ENCODE data around the gene LBX2. TPM values are rescaled to one million over a fixed set of nuclear protein-coding genes. Genes with fewer than 3 reads are reported as not detected.

The LBX2 gene
- total and polyA plus RNA-seq, 2 experiments from 2014 or later, result 0.80 TPM; not detected in 1

GRCh38 chr2:74515981-74516633 lies 16.7 kb upstream of the LBX2 start:
- Histone ChIP-seq H3K4me3 (peak overlapping the region; percentile 10), H3K36me3 (no peaks in the 10 kb centered on the region), H3K4me1 (ENCODE audit: low read depth) (no peaks in the 10 kb centered on the region), H3K9me3 (ENCODE audit: low read depth) (no peaks in the 10 kb centered on the region), H3K27ac (no peak overlapping the region), H3K27me3 (peaks cover 100% of the 10 kb centered on the region)
- TF ChIP-seq, protein P1, sequence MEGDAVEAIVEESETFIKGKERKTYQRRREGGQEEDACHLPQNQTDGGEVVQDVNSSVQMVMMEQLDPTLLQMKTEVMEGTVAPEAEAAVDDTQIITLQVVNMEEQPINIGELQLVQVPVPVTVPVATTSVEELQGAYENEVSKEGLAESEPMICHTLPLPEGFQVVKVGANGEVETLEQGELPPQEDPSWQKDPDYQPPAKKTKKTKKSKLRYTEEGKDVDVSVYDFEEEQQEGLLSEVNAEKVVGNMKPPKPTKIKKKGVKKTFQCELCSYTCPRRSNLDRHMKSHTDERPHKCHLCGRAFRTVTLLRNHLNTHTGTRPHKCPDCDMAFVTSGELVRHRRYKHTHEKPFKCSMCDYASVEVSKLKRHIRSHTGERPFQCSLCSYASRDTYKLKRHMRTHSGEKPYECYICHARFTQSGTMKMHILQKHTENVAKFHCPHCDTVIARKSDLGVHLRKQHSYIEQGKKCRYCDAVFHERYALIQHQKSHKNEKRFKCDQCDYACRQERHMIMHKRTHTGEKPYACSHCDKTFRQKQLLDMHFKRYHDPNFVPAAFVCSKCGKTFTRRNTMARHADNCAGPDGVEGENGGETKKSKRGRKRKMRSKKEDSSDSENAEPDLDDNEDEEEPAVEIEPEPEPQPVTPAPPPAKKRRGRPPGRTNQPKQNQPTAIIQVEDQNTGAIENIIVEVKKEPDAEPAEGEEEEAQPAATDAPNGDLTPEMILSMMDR (IDR thresholded peaks at IDR 0.05; ENCODE audit: low read depth, low read length), result no peak
- DNase-seq (ENCODE audit: low read depth in 1 of 2, low spot score in 1 of 2), result peak; percentile 60 to 68

- TF ChIP-seq, protein P1 (IDR thresholded peaks at IDR 0.05; ENCODE audit: low read depth, low read length), result no peak
- DNase-seq (ENCODE audit: low read depth in 1 of 2, low spot score in 1 of 2), result peak in 1 of 2 donors; percentile 10
- H3K4me3 ChIP-seq, result peak overlapping the region; percentile 10
- no peaks in the 10 kb centered on the region for H3K36me3 ChIP-seq
- H3K27me3 ChIP-seq, result peaks cover 100% of the 10 kb centered on the region
- no peaks in the 10 kb centered on the region for H3K4me1 ChIP-seq (ENCODE audit: low read depth)
- H3K27ac ChIP-seq, result no peak overlapping the region
- H3K9me3 ChIP-seq (ENCODE audit: low read depth), result no peaks in the 10 kb centered on the region
Observed at GRCh38 chr2:74515271-74515980, 16.0 kb upstream of the LBX2 start.

GRCh38 chr2:74514368-74515270 lies 15.2 kb upstream of the LBX2 start, which contains the start of gene TLX2:
TLX2 (plus strand) TSS chr2:74514450; CDS start chr2:74514807, 357 bp downstream.
- TF ChIP-seq, protein P1 (IDR thresholded peaks at IDR 0.05; ENCODE audit: low read depth, low read length), result no peak
- peaks cover 100% of the 10 kb centered on the region for H3K27me3 ChIP-seq
- H3K27ac ChIP-seq, result no peak within 1 kb of the TSS
- peak within 1 kb of the TSS; percentile 2 for H3K4me3 ChIP-seq
- no peaks in the 10 kb centered on the region for H3K9me3 ChIP-seq (ENCODE audit: low read depth)
- H3K4me1 ChIP-seq (ENCODE audit: low read depth), result no peaks in the 10 kb centered on the region
- DNase-seq (ENCODE audit: low read depth in 1 of 2, low spot score in 1 of 2), result peak in 1 of 2 donors; percentile 25
- no peaks in the 10 kb centered on the region for H3K36me3 ChIP-seq

DNA sequence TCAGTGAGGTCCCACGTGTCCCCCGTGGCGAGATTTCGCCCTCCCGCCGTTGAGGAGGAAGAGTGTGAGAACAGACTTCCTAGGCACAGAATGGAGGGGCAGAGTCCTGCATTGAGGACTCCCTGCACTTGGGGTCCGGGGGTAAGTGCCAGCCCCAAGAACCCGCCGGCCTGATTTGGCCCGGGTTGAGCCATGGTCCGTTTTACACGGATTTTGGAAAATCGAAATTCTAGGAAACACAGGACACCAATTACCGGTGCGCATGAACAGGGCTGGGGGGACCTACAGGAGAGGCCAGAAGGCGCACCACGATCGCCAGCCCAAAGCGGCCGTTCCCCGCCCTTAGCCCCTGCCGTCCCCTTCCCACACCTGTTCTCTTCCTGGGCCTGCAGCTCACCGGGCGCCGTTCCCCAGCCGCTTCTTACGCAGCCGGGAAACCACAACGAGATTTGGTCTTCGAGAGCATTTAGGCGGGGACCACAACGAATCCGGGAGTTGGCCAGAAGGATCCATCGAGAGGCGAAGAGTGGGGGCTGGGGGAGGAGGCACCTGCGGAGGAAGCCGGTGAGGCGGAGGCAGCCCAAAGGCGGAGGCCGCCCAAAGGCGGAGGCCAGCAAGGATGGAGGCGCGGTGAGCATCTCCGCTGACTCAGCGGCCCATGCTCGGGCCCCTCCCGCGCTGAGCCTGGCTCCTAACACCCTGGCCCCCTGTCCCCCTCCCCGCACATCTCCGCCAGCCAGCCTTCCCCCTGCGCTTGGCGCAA lies 14.4 kb upstream of the LBX2 start:
- peaks cover 97% of the 10 kb centered on the region for H3K27me3 ChIP-seq
- no peaks in the 10 kb centered on the region for H3K4me1 ChIP-seq (ENCODE audit: low read depth)
- H3K27ac ChIP-seq, result no peak overlapping the region
- TF ChIP-seq, protein P1 (IDR thresholded peaks at IDR 0.05; ENCODE audit: low read depth, low read length), result no peak
- no peak for DNase-seq (ENCODE audit: low read depth in 1 of 2, low spot score in 1 of 2)
- H3K9me3 ChIP-seq (ENCODE audit: low read depth), result no peaks in the 10 kb centered on the region
- H3K4me3 ChIP-seq, result no peak overlapping the region
- H3K36me3 ChIP-seq, result no peaks in the 10 kb centered on the region

Data from cardiac muscle cell (in vitro differentiated cells and primary cell).